Measurements from ENCODE around the gene TMEM254.
"Not testable (repeated sequence)": the region's sequence is repeated elsewhere in the genome, so short reads cannot be mapped to it uniquely, and the experiment has no call there.

Gene TMEM254

DNA sequence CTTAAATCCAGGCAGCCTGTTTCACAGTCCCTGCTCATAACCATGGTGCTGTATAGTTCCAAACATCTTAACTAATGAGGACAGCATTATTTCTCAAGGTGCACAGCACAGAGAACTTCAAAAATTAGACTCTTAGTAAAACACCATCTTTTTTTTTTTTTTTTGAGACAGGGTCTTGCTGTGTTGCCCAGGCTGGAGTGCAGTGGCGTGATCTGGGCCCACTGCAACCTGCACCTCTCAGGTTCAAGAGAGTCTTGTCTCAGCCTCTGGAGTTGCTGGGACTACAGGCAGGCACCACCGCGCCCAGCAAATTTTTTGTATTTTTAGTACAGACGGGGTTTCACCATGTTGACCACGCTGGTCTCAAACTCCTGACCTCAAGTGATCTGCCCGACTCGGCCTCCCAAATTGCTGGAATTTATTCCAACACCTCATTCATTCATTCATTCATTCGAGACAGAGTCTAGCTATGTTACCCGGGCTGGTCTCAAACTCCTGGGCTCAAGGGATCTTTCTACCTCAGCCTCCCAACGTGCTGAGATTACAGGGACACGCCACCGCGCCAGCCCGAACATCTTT lies 507 bp upstream of the TMEM254 start:
- no peak for DNase-seq

DNA sequence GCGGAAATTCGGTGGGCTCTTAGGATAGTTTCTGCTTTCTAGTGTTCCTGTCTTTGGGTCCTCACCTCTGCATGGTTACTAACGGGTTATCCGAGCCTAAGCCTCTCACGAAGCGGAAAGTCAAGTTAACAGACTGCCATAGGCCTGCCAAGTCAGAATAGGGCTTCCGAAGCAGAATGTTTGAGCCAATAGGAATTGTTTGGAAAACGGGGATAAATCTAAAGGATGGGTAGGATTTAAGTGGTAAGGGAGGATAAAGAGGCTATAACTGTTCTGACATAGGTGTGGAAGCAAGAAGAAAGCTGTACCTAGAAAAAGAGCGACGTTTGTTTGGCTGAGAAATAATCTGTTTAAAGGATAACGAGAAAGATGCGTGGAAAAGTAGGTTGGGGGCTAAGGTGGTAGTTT lies 851 bp downstream of the TMEM254 start:
- no peak for DNase-seq

- no peak for DNase-seq
These were observed 2.6 kb downstream of the TMEM254 start for GRCh38 chr10:80081026-80081425.

DNA sequence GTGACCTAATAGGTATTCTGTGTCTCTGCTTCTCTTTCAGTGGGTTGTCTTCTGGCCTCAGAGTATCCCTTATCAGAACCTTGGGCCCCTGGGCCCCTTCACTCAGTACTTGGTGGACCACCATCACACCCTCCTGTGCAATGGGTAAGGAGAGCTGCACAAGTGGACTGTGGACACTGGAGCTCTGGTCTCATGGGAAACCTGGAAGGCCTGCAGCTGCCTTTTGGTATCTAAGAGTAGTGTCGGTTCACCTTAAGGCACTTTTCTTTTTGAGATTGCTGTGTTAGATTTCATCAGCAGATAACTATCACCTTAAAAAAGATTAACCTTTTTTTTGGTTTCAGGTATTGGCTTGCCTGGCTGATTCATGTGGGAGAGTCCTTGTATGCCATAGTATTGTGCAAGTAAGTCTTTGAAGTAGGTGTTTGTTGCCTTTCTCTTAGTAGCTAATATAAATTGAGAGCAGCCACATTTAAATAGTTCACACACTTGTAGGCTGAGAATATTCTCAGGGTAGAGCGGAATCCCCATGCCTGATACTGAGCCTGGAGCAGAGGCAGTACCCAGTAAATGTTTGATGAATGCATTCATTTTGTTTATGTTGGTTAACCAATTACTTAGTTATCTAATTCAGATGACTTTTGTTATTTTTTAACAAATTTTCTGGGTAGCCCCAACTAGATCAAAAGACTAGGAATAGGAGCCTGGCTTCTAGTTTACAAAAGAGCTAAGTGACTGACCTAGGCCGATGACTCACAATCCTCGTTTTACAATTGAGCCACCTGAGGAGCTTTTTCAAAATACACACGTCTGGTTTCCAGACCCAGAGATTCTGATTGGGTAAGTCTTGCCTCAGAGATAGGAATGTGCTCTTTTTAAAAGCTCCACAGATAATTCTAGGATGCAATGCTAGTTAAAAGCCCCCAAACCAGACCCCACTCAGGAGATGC lies 3.6 kb downstream of the TMEM254 start:
- no peak for DNase-seq

- DNase-seq = no peak
These were observed 11.7 kb downstream of the TMEM254 start for GRCh38 chr10:80090121-80090520.

GRCh38 chr10:80094231-80094630 lies 15.8 kb downstream of the TMEM254 start:
- no peak for DNase-seq

DNA sequence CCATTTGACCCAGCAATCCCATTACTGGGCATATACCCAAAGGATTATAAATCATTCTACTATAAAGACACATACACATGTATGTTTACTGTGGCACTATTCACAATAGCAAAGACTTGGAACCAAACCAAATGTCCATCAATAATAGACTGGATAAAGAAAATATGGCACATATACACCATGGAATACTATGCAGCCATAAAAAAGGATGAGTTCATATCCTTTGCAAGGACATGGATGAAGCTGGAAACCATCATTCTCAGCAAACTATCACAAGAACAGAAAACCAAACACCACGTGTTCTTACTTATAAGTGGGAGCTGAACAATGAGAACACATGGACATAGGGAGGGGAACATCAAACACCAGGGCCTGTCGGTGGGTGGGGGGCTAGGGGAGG lies 19.8 kb downstream of the TMEM254 start:
- not testable (repeated sequence) for DNase-seq

DNA sequence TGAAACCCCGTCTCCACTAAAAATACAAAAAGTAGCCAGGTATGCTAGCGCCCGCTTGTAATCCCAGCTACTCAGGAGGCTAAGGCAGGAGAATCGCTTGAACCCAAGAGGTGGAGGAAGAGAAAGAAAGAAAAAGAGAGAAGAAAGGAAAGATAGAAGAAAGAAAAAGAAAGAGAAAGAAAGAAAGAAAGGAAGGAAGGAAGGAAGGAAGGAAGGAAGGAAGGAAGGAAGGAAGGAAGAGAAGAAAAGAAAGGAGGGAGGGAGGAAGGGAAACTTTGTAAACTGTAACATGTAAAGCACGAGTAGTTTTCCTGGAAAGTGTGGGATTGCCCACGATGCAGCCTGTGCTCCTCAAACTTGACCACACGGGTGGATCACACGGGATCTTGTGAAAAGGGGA lies 20.8 kb downstream of the TMEM254 start:
- not testable (repeated sequence) for DNase-seq

GRCh38 chr10:80100116-80100515 lies 21.7 kb downstream of the TMEM254 start:
- no peak for DNase-seq

GRCh38 chr10:80100861-80101695 lies 22.6 kb downstream of the TMEM254 start:
- DNase-seq = no peak

DNA sequence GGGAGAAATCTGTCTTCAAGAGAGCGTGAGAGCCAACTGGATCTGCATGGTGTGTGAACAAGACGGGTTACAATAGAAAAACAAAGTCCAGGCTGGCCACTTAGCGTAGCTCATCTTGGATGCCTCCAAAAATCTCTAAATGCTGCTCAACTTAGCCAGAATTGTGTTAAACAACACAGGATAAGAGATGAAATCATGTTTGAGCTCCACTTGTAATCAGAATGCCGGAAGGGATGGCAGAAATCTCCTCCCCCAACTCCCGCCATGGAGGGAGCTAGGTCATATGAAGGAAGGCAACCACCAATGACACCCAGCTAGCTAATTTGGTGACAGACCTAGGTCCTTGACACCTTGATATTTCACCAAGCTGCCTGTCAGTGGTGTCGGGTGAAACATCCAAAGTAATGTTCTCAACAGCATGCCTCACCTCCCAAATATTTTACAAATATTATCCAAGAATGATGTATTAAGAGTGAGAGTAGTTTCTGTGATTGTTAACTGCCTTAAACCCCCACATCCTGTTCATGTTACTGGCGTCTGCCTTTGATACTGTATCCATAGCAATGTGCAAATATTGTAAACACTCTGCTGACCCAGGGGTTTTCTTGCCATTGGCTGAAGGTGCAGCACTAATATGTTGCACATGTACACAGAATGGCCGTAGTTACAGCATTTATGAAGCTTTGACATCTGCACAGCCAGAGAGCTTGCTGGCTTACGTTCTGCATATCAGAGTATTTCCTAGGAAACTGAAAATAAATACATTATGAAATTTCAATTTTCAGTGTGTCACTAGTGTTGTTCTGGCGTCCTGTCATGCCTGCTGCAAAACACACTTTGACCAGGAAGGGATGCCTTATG lies 25.8 kb downstream of the TMEM254 start:
- peak; percentile 55 for DNase-seq

DNA sequence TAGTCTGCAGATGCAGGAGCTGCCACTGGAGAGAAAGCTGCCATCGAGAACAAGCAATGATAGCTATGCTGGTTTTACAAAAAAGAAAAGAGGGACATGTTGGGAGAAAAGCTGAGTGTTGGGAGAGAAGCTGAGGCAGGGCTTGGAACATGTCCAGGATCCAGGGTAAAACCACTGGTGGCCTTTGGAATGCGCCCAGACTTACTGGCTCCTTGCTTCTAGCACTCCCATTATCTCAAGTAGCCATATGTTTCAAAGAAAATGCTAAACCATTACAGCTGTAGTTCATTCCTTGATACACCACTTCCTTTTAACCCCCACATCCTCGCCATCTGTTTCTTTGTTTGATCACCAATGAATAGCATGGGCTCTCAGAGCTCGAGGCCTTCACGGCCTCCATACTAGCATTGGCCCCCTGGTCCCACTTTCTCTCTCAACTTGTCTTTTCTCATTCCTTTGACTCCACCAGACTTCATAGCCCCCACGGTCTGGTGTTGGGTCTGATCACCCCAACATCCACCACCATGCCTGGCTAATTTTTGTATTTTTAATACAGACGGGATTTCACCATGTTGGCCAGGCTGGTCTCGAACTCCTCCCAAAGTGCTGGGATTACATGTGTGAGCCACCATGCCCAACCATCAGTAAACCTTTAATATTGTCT lies 30.2 kb downstream of the TMEM254 start:
- no peak for DNase-seq

- no peak for DNase-seq
These were observed 32.5 kb downstream of the TMEM254 start for GRCh38 chr10:80110986-80111385.

DNA sequence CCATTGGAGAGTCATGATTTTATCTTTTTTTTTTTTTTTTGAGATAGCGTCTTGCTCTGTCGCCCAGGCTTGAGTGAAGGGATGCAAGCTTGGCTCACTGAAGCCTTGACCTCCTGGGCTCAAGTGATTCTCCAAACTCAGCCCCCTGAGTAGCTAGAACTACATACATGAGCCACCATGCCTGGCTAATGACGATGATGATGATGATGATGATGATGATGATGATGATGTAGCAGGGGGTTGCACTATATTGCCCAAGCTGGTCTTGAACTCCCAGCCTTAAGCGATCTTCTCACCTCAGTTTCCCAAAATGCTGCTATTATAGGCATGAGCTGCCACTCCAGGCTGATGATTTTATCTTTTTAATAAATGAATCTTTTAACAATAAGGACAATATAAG lies 40.2 kb downstream of the TMEM254 start:
- DNase-seq = no peak

DNA sequence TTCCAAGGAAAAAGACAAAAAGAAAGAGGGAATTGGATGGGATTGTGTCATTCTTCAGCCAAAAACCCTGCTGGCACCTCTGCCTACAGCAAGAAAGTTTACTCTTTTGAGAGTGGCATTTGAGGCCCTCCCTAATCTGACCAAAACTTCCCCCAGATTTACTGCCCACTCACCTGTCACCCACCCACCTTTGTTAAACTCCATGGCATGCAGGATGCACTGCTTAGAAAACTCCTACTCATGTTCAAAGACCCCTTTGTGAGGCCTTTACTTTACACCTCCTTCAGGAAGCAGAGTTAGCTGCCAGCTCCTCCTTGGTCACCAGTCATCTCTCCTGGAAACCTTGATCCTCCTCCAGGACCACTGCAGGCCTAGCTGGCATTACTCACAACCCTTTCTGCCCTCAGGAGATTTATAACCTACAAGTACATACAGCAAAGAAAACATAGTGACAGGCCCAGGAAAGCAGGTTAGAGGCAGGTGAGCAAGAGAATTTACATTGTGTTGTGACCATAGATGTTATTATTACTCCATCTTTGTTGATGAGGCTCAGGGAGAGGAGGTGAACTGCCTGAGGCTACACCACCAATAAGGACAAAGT lies 43.7 kb downstream of the TMEM254 start:
- no peak for DNase-seq

- no peak for DNase-seq
These were observed 44.3 kb downstream of the TMEM254 start for GRCh38 chr10:80122746-80123145.

DNA sequence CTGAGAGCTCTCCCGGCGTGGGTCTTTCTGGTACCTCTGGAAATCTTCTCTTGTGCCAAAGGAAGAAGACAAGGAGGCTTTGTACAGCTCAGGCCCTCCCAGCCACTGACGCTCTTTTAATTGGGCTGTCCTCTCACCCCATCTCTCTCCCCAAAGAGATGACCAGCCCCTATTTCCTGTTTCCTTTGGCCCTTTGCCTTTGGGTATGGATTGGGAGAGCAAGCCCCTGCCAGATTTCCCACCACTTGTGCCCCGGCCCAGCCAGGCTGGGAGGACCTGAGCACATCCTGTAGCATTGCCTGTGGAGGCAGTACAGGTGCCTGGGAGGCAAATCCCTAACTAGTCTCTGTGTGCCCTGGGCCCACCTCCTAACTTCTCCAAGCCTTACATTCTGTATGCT lies 48.4 kb downstream of the TMEM254 start:
- DNase-seq = no peak

- DNase-seq = no peak
These were observed 53.0 kb downstream of the TMEM254 start for GRCh38 chr10:80131499-80131901.

DNA sequence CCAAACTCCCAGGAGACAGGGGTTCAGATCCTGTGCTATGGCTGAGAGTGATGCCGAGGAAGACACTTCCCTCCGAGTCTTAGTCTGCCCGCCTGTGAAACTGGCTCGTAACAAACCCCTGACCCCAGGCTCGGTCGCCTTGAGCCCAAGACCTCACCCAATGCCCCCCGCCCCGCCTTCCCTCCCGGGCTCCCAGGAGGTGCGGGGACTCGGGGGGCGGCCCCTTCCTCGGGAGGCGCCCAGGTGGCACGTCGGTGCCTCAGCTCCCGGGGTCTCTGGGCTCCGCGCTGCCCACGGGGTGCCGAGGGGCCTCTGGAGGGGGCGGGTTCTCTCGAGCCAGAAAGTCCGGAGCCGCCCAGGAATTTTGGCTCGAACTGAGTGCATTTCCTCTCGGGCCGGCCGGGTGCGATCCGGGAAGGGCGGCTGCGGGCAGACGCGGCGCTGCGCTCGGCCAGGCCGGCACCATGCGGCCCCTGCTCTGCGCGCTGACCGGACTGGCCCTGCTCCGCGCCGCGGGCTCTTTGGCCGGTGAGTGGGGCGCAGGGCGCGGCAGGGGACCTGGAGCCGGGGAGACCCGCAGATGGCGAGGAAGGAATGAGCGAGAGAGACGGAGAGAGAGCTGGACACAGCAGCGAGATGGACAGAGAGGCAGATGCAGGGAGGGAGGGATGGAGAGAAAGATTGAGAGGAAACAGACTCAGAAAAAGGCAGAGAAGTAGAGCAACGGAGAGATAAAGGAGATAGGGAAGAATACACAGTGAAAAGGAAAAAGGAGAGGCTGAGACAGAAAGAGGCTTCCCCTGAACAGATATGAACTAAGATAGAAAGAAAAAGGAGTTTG lies 54.1 kb downstream of the TMEM254 start, which contains the start of gene PLAC9:
Gene PLAC9 (plus strand): TSS at position 432 of the 841 bp plus-strand sequence. CDS start 33 bp downstream, at position 465.
- no peak for DNase-seq

DNA sequence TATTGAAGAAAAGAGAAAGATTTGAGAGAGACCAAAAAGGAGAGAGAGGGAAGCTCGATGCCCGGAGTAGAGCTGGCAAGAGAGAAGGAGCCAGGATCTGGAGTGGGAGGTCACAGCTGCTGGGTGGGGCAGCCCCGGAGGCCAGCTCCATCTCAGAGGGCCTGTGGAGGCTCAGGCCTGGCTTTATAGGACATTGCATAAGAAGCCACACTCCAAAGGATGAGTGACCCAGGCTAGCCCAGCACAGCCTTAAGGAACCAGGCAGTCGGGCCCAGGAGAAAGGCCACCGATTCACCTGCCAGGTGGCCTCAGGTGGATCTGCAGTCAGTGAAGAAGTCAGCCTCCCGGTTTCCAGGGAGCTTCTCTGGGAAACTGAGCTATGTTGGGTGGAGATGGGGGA lies 54.7 kb downstream of the TMEM254 start:
- no peak for DNase-seq
